HepG2 (cell line): ENCODE measurements around the gene TCTA. TPM values are rescaled to one million over a fixed set of nuclear protein-coding genes. Genes with fewer than 3 reads are reported as not detected.

Source experiments
- ARNT ChIP-seq: fragments of 450-650 bp; IDR thresholded peaks from 2 replicates; pipeline ENCODE4 v1.6.1; 2017
- CHD4 ChIP-seq: fragments of 200-600 bp; sonication (generic); IDR thresholded peaks from 2 replicates; pipeline ENCODE4 v1.7.0; 2017; ENCODE audit warnings: mild to moderate bottlenecking, low read length, borderline replicate concordance
- ETV5 ChIP-seq: IDR thresholded peaks from 2 replicates; pipeline ENCODE4 v1.6.1; 2018; ENCODE audit warnings: missing biosample characterization, missing genetic modification reagents, inconsistent platforms, borderline replicate concordance
- HDAC6 ChIP-seq: fragments of 200-600 bp; sonication (generic); IDR thresholded peaks from 2 replicates; pipeline ENCODE4 v1.7.0; 2017; ENCODE audit warnings: mild to moderate bottlenecking, antibody characterized with exemption, low read length, low read depth
- HOXA5 ChIP-seq: sonication (generic); formaldehyde crosslinking; IDR thresholded peaks from 2 replicates; pipeline ENCODE4 v1.4.0; 2020; ENCODE audit warnings: missing genetic modification reagents
- MATR3 ChIP-seq: sonication (generic); formaldehyde crosslinking; IDR thresholded peaks from 2 replicates; pipeline ENCODE4 v1.4.0; 2020; ENCODE audit warnings: missing genetic modification reagents
- PITX1 ChIP-seq: sonication (generic); formaldehyde crosslinking; IDR thresholded peaks from 2 replicates; pipeline ENCODE4 v1.5.1; 2020; ENCODE audit warnings: mild to moderate bottlenecking, missing genetic modification reagents
- RARA ChIP-seq: IDR thresholded peaks from 2 replicates; pipeline ENCODE4 v1.6.1; 2016; ENCODE audit warnings: missing genetic modification reagents, missing compliant biosample characterization
- RBAK ChIP-seq: sonication (generic); formaldehyde crosslinking; IDR thresholded peaks from 2 replicates; pipeline ENCODE4 v1.5.1; 2020; ENCODE audit warnings: mild to moderate bottlenecking, missing genetic modification reagents
- SRSF4 ChIP-seq: fragments of 200-400 bp; formaldehyde crosslinking; IDR thresholded peaks from one replicate; pipeline ENCODE4 v1.6.1; 2018; ENCODE audit warnings: mild to moderate bottlenecking, low read depth, low read length, moderate library complexity; ENCODE audit not compliant: poor library complexity, severe bottlenecking
- U2AF2 ChIP-seq: fragments of 200-400 bp; formaldehyde crosslinking; IDR thresholded peaks from 2 replicates; pipeline ENCODE4 v1.6.1; 2017; ENCODE audit warnings: low read depth, mild to moderate bottlenecking, low read length
- XRCC5 ChIP-seq: fragments of 200-400 bp; formaldehyde crosslinking; optimal IDR thresholded peaks from 2 replicates; pipeline ENCODE3; 2017; ENCODE audit warnings: mild to moderate bottlenecking, low read length
- YY1 ChIP-seq: IDR thresholded peaks from 2 replicates; pipeline ENCODE4 v1.6.1; 2011; ENCODE audit warnings: low read length, low read depth, moderate library complexity, mild to moderate bottlenecking; ENCODE audit not compliant: insufficient read depth, insufficient replicate concordance
- ZFX ChIP-seq: sonication (generic); formaldehyde crosslinking; IDR thresholded peaks from 2 replicates; pipeline ENCODE4 v1.4.0; 2020; ENCODE audit warnings: mild to moderate bottlenecking, low read depth, missing genetic modification reagents, moderate library complexity
- ZMYM4 ChIP-seq: sonication (generic); formaldehyde crosslinking; IDR thresholded peaks from 2 replicates; pipeline ENCODE4 v1.8.1; 2023; ENCODE audit warnings: mild to moderate bottlenecking, missing genetic modification reagents
- ZNF282 ChIP-seq: fragments of 450-650 bp; IDR thresholded peaks from 2 replicates; pipeline ENCODE4 v1.6.1; 2018; ENCODE audit not compliant: partially characterized antibody
- ZNF746 ChIP-seq: sonication (generic); formaldehyde crosslinking; IDR thresholded peaks from 2 replicates; pipeline ENCODE4 v1.8.0; 2022; ENCODE audit warnings: mild to moderate bottlenecking, missing genetic modification reagents
- ZNF768 ChIP-seq: sonication (generic); formaldehyde crosslinking; IDR thresholded peaks from 2 replicates; pipeline ENCODE4 v1.4.0; 2020; ENCODE audit warnings: missing genetic modification reagents
- polyA plus RNA-seq, 8 experiments: library from polyadenylated mRNA; depleted of rRNA in 3 of 8; stranded (reverse) in 7 of 8; unstranded in 1 of 8; fragments of >200 nt; fragmentation: Illumina TruSeq in 4 of 8; extraction: Trizol in 4 of 8; gene quantifications; 2 replicates each; pipeline versions ENCODE4 v1.2.1 to v1.2.3, GENCODE V29; 2011 to 2016; ENCODE audit warnings: low read depth in 4 of 8, missing spikeins in 1 of 8, mixed read lengths in 1 of 8; ENCODE audit not compliant: insufficient read depth in 1 of 8
- total RNA-seq, 5 experiments: library from RNA; depleted of rRNA; stranded (reverse); fragments of >200 nt; fragmentation: Illumina TruSeq; extraction: Trizol; gene quantifications; 2 replicates each; pipeline ENCODE4 v1.2.3, GENCODE V29; 2016; ENCODE audit warnings: low read depth in 1 of 5
- TF ChIP-seq, protein P1 (sequence below), 2 experiments: IDR thresholded peaks; 2 replicates each; pipeline ENCODE4 v1.6.1; 2011 to 2012; ENCODE audit warnings: low read length in 2 of 2, borderline replicate concordance in 1 of 2, low read depth in 1 of 2, mild to moderate bottlenecking in 1 of 2, moderate library complexity in 1 of 2
- TF ChIP-seq, protein P2 (sequence below): conservative IDR thresholded peaks from 2 replicates; pipeline ENCODE4 v1.6.1; 2018; ENCODE audit warnings: missing genetic modification reagents
- TF ChIP-seq, protein P3 (sequence below): sonication (generic); formaldehyde crosslinking; IDR thresholded peaks from 2 replicates; pipeline ENCODE4 v1.5.0; 2020; ENCODE audit warnings: missing genetic modification reagents
- TF ChIP-seq, protein P4 (sequence below): sonication (generic); formaldehyde crosslinking; IDR thresholded peaks from 2 replicates; pipeline ENCODE4 v1.5.0; 2020; ENCODE audit warnings: mild to moderate bottlenecking, missing genetic modification reagents, borderline replicate concordance

Gene TCTA
- total and polyA plus RNA-seq, 2 of the 13 experiments (the other 11 are each of a cell fraction or from before 2014, with no cell fraction given) = 8.3 to 13.2 TPM

DNA sequence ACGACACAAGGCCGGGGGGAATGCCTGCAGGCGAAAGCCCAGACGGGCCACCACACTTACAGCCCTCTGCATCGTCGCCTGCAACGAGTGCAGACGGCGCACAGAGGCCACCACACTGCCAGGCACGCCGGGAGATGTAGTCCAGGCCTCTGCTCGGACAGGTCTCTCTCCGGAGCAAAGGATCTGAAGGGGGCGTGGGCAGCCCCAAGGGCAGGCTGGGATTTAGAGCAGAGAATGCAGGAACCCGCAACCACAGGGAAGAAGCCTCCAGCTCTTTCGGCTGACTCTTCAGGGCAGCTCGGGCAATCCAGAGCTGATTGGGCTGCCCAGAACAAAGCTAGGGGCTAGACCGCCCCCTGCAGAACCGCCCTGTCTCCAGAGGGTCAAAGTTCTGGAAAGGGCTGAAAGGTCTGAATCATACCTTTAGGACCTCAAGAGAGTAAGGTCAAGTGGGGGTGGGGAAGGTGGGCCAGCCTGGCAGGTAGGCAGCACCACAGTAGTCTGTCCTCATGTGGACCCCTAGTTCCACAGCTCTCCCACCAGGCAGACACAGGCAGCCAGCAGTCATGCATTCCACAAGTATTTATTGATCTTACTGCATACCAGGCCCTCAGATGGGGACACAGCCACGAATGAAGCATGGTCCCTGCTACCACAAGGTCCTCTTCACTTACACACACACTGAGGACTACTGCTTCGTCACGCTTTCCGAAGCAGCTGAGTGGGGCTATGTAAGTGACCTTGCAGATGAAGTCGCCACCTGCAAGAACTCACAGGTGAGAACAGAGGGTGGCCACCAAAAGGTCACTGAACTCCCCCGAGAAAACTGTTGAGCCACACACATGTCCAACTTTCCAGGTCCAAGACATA, 10.4 kb downstream of the TCTA start, which contains the start of gene AMT (continued):
- TF ChIP-seq, protein P1, sequence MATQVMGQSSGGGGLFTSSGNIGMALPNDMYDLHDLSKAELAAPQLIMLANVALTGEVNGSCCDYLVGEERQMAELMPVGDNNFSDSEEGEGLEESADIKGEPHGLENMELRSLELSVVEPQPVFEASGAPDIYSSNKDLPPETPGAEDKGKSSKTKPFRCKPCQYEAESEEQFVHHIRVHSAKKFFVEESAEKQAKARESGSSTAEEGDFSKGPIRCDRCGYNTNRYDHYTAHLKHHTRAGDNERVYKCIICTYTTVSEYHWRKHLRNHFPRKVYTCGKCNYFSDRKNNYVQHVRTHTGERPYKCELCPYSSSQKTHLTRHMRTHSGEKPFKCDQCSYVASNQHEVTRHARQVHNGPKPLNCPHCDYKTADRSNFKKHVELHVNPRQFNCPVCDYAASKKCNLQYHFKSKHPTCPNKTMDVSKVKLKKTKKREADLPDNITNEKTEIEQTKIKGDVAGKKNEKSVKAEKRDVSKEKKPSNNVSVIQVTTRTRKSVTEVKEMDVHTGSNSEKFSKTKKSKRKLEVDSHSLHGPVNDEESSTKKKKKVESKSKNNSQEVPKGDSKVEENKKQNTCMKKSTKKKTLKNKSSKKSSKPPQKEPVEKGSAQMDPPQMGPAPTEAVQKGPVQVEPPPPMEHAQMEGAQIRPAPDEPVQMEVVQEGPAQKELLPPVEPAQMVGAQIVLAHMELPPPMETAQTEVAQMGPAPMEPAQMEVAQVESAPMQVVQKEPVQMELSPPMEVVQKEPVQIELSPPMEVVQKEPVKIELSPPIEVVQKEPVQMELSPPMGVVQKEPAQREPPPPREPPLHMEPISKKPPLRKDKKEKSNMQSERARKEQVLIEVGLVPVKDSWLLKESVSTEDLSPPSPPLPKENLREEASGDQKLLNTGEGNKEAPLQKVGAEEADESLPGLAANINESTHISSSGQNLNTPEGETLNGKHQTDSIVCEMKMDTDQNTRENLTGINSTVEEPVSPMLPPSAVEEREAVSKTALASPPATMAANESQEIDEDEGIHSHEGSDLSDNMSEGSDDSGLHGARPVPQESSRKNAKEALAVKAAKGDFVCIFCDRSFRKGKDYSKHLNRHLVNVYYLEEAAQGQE (IDR thresholded peaks at IDR 0.05; ENCODE audit: borderline replicate concordance in 1 of 2, low read depth in 1 of 2, low read length in 2 of 2) = no peak; a peak in 1 of 4 replicates
- TF ChIP-seq RARA (CRISPR knock-in tag) (peak; percentile 71), CHD4 (no peak), RBAK (peak; percentile 51; the same call in 1 of the 2 replicates), ETV5 (CRISPR knock-in tag) (no peak; the same call in 1 of the 2 replicates), YY1 (no peak), ZNF768 (no peak; the same call in 1 of the 2 replicates), MATR3 (CRISPR knock-in tag) (no peak), ZFX (CRISPR knock-in tag) (peak; percentile 94), ZMYM4 (CRISPR knock-in tag) (no peak; the same call in 1 of the 2 replicates), HOXA5 (CRISPR knock-in tag) (peak; percentile 49; the same call in 1 of the 2 replicates), SRSF4 (no peak), HDAC6 (no peak), ZNF746 (CRISPR knock-in tag) (no peak), ZNF282 (no peak), U2AF2 (no peak), XRCC5 (no peak), ARNT (no peak), PITX1 (no peak; the same call in 1 of the 2 replicates)
- TF ChIP-seq, protein P2, sequence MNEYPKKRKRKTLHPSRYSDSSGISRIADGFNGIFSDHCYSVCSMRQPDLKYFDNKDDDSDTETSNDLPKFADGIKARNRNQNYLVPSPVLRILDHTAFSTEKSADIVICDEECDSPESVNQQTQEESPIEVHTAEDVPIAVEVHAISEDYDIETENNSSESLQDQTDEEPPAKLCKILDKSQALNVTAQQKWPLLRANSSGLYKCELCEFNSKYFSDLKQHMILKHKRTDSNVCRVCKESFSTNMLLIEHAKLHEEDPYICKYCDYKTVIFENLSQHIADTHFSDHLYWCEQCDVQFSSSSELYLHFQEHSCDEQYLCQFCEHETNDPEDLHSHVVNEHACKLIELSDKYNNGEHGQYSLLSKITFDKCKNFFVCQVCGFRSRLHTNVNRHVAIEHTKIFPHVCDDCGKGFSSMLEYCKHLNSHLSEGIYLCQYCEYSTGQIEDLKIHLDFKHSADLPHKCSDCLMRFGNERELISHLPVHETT (CRISPR knock-in tag) = no peak
- TF ChIP-seq, protein P3, sequence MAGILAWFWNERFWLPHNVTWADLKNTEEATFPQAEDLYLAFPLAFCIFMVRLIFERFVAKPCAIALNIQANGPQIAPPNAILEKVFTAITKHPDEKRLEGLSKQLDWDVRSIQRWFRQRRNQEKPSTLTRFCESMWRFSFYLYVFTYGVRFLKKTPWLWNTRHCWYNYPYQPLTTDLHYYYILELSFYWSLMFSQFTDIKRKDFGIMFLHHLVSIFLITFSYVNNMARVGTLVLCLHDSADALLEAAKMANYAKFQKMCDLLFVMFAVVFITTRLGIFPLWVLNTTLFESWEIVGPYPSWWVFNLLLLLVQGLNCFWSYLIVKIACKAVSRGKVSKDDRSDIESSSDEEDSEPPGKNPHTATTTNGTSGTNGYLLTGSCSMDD = no peak
- TF ChIP-seq, protein P4, sequence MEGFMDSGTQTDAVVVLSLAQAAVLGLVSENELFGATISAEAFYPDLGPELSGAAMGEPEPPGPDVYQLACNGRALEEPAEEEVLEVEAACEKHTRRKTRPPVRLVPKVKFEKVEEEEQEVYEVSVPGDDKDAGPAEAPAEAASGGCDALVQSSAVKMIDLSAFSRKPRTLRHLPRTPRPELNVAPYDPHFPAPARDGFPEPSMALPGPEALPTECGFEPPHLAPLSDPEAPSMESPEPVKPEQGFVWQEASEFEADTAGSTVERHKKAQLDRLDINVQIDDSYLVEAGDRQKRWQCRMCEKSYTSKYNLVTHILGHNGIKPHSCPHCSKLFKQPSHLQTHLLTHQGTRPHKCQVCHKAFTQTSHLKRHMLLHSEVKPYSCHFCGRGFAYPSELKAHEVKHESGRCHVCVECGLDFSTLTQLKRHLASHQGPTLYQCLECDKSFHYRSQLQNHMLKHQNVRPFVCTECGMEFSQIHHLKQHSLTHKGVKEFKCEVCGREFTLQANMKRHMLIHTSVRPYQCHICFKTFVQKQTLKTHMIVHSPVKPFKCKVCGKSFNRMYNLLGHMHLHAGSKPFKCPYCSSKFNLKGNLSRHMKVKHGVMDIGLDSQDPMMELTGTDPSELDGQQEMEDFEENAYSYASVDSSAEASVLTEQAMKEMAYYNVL (CRISPR knock-in tag) = no peak
